ENCODE results near the gene NRCAM. TPM values are rescaled to one million over a fixed set of nuclear protein-coding genes. Genes with fewer than 3 reads are reported as not detected.

Gene NRCAM
- total RNA-seq, 1 experiment from 2014 or later: 1.1 TPM

DNA sequence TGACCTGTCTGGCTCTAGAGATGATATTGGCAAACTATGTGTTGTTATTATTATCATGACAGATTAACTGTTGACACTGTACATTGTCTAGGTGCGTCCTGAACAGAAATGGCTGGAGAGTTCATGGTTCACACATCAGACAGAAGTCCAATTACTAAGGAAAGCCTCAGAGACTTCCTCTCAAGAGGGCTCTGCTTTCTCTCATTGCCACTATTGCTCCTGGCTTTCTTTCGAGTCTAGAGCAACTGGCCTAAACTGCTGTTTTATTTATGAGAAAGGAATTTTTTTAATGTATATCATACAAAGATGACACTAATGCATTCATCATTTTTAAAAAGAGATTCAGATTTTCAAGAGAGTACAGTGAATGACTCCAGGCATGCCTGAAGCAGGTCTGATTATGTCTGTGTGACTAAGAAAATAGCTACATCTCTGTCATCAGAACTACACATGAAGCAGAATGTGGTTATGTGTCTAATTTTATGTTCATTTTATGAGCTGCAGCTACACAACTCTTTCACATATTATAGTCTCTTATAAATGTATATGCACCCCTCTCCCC is 30.4 kb downstream of the NRCAM start:
- BruUV-seq (replicated peaks): no TSS peak
- CTCF ChIA-PET: interaction anchor here (0.5 kb wide), 1 partner anchor 79 kb away, joined by 3 read pairs; no protein-coding TSS in a partner anchor
- intact Hi-C loops (cut with micrococcal nuclease): no loop called here
- no peak overlapping the region for H3K4me3 Mint-ChIP-seq (ENCODE audit: unreplicated experiment)
- H3K27me3 Mint-ChIP-seq (ENCODE audit: insufficient read depth, unreplicated experiment): peaks cover 11% of the 10 kb centered on the region
- H3K4me1 Mint-ChIP-seq (ENCODE audit: insufficient read depth, unreplicated experiment): no peaks in the 10 kb centered on the region
- no peak for DNase-seq (ENCODE audit: unreplicated experiment)
- no peak overlapping the region for H3K27ac Mint-ChIP-seq (ENCODE audit: low read depth, unreplicated experiment)
- no peaks in the 10 kb centered on the region for H3K9me3 Mint-ChIP-seq (ENCODE audit: unreplicated experiment)
- H3K36me3 Mint-ChIP-seq (ENCODE audit: insufficient read depth, unreplicated experiment): no peaks in the 10 kb centered on the region
- TF ChIP-seq, protein P1, sequence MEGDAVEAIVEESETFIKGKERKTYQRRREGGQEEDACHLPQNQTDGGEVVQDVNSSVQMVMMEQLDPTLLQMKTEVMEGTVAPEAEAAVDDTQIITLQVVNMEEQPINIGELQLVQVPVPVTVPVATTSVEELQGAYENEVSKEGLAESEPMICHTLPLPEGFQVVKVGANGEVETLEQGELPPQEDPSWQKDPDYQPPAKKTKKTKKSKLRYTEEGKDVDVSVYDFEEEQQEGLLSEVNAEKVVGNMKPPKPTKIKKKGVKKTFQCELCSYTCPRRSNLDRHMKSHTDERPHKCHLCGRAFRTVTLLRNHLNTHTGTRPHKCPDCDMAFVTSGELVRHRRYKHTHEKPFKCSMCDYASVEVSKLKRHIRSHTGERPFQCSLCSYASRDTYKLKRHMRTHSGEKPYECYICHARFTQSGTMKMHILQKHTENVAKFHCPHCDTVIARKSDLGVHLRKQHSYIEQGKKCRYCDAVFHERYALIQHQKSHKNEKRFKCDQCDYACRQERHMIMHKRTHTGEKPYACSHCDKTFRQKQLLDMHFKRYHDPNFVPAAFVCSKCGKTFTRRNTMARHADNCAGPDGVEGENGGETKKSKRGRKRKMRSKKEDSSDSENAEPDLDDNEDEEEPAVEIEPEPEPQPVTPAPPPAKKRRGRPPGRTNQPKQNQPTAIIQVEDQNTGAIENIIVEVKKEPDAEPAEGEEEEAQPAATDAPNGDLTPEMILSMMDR (IDR thresholded peaks at IDR 0.05; ENCODE audit: unreplicated experiment): no peak
- POLR2A ChIA-PET: interaction anchor here (0.9 kb wide), 1 partner anchor 21 kb away, joined by 3 read pairs; no protein-coding TSS in a partner anchor

DNA sequence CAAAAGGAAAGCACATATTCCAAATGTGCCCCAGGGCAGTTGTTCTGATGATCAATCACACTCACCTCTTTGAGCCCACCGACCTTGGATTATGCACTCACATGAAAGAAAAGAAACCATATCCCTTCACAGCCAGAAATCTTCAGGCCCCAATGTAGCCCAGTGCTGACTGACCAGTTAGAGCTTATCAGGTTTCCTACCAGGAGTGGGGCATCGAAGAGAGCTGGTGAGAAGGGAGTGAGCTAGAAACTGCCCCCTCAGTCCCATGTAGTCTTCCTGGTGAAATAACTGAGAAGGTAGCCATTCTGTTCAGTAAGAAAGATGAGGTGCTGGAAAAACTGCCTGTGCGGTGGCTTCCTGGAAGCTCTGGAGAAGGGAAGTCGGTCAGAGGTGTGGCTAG is 32.2 kb downstream of the NRCAM start:
- POLR2A ChIA-PET: interaction anchor here (0.9 to 1.3 kb wide), 2 partner anchors 19 to 247 kb away, joined by 3 to 4 read pairs; no protein-coding TSS in a partner anchor

DNA sequence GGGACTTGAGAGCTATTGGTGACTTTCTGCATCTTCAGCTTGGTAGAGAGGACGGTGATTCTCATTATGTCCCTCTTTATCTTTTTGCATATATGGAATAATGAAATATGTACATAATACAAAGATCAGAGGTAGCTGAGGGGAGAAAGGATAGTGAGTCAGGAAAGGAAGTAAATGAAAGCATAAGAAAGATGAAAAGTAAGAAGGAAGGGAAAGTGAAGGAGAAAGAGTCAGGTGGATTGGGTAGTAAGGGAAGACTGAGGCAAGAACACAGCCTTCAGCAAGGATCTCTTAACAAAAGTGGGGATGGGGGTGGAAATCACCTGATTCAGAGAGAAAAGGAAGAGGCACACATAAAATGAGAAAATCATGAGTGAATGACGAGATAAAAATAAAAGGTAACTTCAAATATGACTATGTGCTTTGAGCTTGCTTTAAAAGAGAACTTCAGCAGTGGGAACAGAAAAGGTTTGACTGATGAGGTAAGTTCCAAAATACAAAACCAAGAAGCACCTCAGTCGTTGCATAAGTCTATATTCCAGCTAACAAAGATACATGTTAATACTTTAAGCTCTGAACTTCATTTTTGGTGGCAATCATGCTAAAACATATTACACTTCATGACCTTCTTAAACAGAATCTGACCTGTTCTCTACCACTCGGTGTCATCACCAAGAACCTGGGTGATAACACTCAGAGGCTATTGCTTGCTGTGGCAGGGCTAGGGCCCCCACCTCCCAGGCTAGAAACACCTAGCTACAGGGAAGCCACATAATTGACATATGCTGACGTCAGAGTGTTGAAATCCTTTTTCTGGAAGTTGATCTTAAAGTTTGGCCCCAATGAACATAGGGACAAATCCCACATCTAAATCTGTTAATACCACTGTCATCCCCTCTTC is 32.9 kb downstream of the NRCAM start:
- DNase-seq (ENCODE audit: unreplicated experiment): no peak
- H3K9me3 Mint-ChIP-seq (ENCODE audit: unreplicated experiment): no peaks in the 10 kb centered on the region
- no TSS peak for BruUV-seq (replicated peaks)
- H3K27me3 Mint-ChIP-seq (ENCODE audit: insufficient read depth, unreplicated experiment): no peaks in the 10 kb centered on the region
- H3K27ac Mint-ChIP-seq (ENCODE audit: low read depth, unreplicated experiment): no peak overlapping the region
- ChIA-PET POLR2A (interaction anchor here (0.9 to 1.3 kb wide), 2 partner anchors 20 to 246 kb away, joined by 3 to 4 read pairs; no protein-coding TSS in a partner anchor), CTCF (interaction anchor here (0.8 to 1.1 kb wide), 4 partner anchors 14 to 165 kb away, joined by 3 read pairs; no protein-coding TSS in a partner anchor)
- H3K4me3 Mint-ChIP-seq (ENCODE audit: unreplicated experiment): no peak overlapping the region
- intact Hi-C loops (cut with micrococcal nuclease): no loop called here
- no peaks in the 10 kb centered on the region for H3K4me1 Mint-ChIP-seq (ENCODE audit: insufficient read depth, unreplicated experiment)
- no peaks in the 10 kb centered on the region for H3K36me3 Mint-ChIP-seq (ENCODE audit: insufficient read depth, unreplicated experiment)
- TF ChIP-seq, protein P1 (IDR thresholded peaks at IDR 0.05; ENCODE audit: unreplicated experiment): no peak

More for the DNA sequence above, 32.2 kb downstream of the NRCAM start:
- Mint-ChIP-seq H3K36me3 (ENCODE audit: insufficient read depth, unreplicated experiment) (no peaks in the 10 kb centered on the region), H3K27ac (ENCODE audit: low read depth, unreplicated experiment) (no peak overlapping the region), H3K9me3 (ENCODE audit: unreplicated experiment) (no peaks in the 10 kb centered on the region), H3K4me3 (ENCODE audit: unreplicated experiment) (no peak overlapping the region), H3K27me3 (ENCODE audit: insufficient read depth, unreplicated experiment) (no peaks in the 10 kb centered on the region), H3K4me1 (ENCODE audit: insufficient read depth, unreplicated experiment) (no peaks in the 10 kb centered on the region)
- no peak for DNase-seq (ENCODE audit: unreplicated experiment)
- no TSS peak for BruUV-seq (replicated peaks)
- intact Hi-C loops (cut with micrococcal nuclease): no loop called here
- CTCF ChIA-PET: interaction anchor here (0.8 to 1.1 kb wide), 3 partner anchors 15 to 166 kb away, joined by 3 read pairs; no protein-coding TSS in a partner anchor
- TF ChIP-seq, protein P1 (IDR thresholded peaks at IDR 0.05; ENCODE audit: unreplicated experiment): no peak

All from MCF 10A (cell line).